SIG-M5 treated with dmso at 0.1 percent for 504 hours (cell line): ENCODE results near the gene ARHGAP15.

Experiments used
- DNase-seq: peaks from one replicate; lab custom pipeline; 2025; ENCODE audit not compliant: unreplicated experiment; lab: John Stamatoyannopoulos, UW

ARHGAP15 gene

GRCh38 chr2:143793381-143793780 is 664.2 kb downstream of the ARHGAP15 start:
- no peak for DNase-seq

- no peak for DNase-seq
These were observed 666.8 kb downstream of the ARHGAP15 start for GRCh38 chr2:143796051-143796450.

- no peak for DNase-seq
These were observed 672.3 kb downstream of the ARHGAP15 start for GRCh38 chr2:143801561-143801960.

GRCh38 chr2:143802242-143802641 is 673.0 kb downstream of the ARHGAP15 start:
- no peak for DNase-seq

GRCh38 chr2:143802871-143803650 is 673.8 kb downstream of the ARHGAP15 start:
- DNase-seq = no peak

GRCh38 chr2:143803936-143804335 is 674.7 kb downstream of the ARHGAP15 start:
- DNase-seq = no peak

- DNase-seq = no peak
These were observed 676.4 kb downstream of the ARHGAP15 start for GRCh38 chr2:143805666-143806065.

GRCh38 chr2:143807192-143807591 is 678.0 kb downstream of the ARHGAP15 start:
- DNase-seq = no peak

- peak; percentile 84 for DNase-seq
These were observed 678.5 kb downstream of the ARHGAP15 start for GRCh38 chr2:143807671-143808070.

- DNase-seq = peak; percentile 59
These were observed 678.9 kb downstream of the ARHGAP15 start for GRCh38 chr2:143808166-143808565.

- DNase-seq = no peak
These were observed 685.9 kb downstream of the ARHGAP15 start for GRCh38 chr2:143815082-143815481.

GRCh38 chr2:143816916-143817315 is 687.7 kb downstream of the ARHGAP15 start:
- no peak for DNase-seq
